ENCODE data around the gene ANKFN1.

ANKFN1 gene

DNA sequence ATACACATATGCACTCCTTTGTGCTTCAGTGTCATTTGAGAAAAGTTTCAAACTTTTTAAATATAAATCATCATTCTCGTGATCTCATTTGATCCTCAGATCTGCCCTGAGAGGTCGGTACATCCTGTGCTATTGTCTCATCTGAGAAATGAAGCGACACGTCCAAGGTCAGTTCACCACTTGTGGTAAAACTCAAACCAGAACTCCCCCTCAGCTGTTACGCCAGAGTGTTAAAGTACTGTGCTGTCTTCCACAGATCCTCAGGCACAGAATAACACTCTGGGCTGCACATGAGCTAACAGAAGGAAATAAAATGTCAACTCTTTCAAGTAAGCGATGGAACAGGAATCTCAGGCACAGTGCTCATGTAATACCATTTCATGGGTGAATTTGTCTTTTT is 31.4 kb downstream of the ANKFN1 start:
- no peak overlapping the region for H3K4me3 Mint-ChIP-seq
- H3K36me3 Mint-ChIP-seq (ENCODE audit: low read depth), result no peaks in the 10 kb centered on the region
- H3K9me3 Mint-ChIP-seq, result peaks cover 8% of the 10 kb centered on the region
- no peak overlapping the region for H3K27ac Mint-ChIP-seq
- H3K4me1 Mint-ChIP-seq (ENCODE audit: low read depth), result no peaks in the 10 kb centered on the region
- H3K27me3 Mint-ChIP-seq, result peaks cover 3% of the 10 kb centered on the region

DNA sequence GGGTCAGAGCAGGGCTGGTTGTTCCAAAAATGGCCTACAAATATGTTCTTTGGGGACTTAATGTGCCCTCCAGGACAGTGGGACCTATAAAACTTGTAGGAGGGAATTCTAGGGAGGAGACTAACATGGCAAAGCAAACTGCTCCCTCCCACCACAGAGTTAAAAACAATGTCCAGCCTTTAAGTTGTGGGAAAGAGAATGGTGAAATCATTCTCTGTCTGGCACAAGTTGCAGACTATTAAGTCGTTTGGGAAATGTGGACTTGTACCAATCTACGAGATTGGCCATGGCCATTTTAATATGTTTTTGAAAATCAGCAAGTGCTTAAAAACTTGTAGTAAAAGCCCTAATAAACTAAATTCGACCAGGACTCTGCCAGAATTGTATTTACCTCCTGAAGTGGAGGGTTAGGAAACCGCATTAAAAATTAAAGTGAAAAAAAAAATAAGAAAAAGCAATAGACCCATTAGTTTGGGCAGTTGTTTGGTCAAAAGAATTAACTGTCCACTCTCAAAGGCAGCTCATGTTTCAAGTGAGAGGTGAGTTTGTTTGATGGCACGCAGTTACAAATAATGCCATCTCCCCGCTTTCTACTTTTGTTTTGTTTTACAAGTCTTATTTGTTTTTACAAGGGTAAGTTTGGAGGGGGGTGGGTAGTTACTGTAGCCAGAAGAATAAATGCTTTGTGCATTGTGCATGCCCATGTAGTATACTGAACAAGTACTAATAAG is 32.4 kb downstream of the ANKFN1 start:
- H3K36me3 Mint-ChIP-seq (ENCODE audit: low read depth), result no peaks in the 10 kb centered on the region

DNA sequence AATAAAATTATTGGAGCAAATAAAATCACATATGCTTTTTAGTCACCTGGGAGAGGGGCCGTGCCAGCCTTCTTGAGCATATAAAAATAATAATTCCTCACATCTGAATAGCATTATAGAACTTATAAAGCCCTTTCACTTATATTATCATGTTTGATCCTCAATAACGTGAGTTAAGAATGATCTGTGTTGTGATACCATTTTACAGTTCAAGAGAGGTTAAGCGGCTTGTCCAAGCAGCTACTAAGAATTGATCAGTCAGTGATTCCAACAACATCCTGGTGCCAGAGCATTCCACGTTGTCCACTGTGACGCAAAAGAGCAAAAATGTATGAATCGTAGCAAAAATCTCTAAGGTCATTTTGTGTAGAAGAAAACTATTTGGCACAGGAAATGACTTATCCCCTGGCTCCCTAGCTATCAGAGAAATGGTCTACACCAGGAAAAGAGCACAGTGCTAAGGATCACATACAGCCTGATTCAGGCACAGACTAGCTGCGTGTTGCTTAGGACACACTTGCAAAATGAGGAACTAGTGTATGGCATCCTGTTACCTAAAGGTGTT is 33.0 kb downstream of the ANKFN1 start:
- peaks cover 8% of the 10 kb centered on the region for H3K9me3 Mint-ChIP-seq
- H3K27me3 Mint-ChIP-seq, result peaks cover 3% of the 10 kb centered on the region
- H3K4me1 Mint-ChIP-seq (ENCODE audit: low read depth), result no peaks in the 10 kb centered on the region
- no peak overlapping the region for H3K4me3 Mint-ChIP-seq
- no peaks in the 10 kb centered on the region for H3K36me3 Mint-ChIP-seq (ENCODE audit: low read depth)
- H3K27ac Mint-ChIP-seq, result no peak overlapping the region

More for the DNA sequence above, 32.4 kb downstream of the ANKFN1 start:
- Mint-ChIP-seq H3K27me3 (peaks cover 3% of the 10 kb centered on the region), H3K27ac (no peak overlapping the region), H3K4me1 (ENCODE audit: low read depth) (no peaks in the 10 kb centered on the region), H3K9me3 (peaks cover 8% of the 10 kb centered on the region), H3K4me3 (no peak overlapping the region)

DNA sequence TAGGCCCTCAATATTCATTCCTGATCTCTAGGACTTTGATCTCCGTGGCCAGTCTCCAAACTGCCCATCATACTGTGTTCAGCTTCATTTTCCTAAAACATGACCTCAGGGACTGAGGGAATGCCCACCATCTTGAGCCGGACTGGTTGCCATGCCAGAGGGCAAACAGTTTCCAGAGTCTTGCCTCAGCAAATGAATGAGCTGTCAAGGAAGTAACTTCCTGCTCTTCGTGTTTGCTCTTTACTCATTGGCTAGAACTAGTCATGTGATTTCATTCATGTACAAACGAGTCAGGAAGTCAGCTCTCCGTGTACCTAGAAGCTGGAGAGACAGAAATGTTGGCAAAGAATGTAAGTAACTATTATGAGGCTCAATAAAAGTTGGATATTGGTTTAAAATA is 50.2 kb downstream of the ANKFN1 start:
- no peak overlapping the region for H3K4me3 Mint-ChIP-seq
- no peaks in the 10 kb centered on the region for H3K36me3 Mint-ChIP-seq (ENCODE audit: low read depth)
- H3K27me3 Mint-ChIP-seq, result peaks cover 4% of the 10 kb centered on the region
- peaks cover 5% of the 10 kb centered on the region for H3K4me1 Mint-ChIP-seq (ENCODE audit: low read depth)
- H3K27ac Mint-ChIP-seq, result no peak overlapping the region
- H3K9me3 Mint-ChIP-seq, result peaks cover 5% of the 10 kb centered on the region

DNA sequence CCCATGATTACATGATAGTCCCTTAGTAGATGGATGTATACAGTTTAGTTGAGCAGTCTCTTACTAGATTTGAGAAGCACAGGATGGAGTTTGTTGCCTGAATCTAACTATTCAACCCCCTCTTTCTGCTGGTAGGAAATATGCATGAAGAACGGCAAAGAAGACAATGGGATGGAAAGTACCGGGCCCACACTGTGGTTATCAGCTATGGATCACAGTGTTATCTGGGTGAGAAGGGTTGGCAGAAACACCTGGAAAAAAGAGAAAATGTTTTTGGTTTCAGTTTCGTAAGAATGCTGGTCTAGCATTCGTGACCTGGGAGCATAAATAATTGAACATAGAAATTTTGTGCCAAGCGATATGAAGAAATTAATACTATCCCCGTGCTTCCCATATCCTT is 53.1 kb downstream of the ANKFN1 start:
- H3K36me3 Mint-ChIP-seq (ENCODE audit: low read depth), result no peaks in the 10 kb centered on the region
- no peak overlapping the region for H3K27ac Mint-ChIP-seq
- peaks cover 5% of the 10 kb centered on the region for H3K9me3 Mint-ChIP-seq
- H3K4me3 Mint-ChIP-seq, result no peak overlapping the region
- H3K27me3 Mint-ChIP-seq, result no peaks in the 10 kb centered on the region
- peaks cover 5% of the 10 kb centered on the region for H3K4me1 Mint-ChIP-seq (ENCODE audit: low read depth)

DNA sequence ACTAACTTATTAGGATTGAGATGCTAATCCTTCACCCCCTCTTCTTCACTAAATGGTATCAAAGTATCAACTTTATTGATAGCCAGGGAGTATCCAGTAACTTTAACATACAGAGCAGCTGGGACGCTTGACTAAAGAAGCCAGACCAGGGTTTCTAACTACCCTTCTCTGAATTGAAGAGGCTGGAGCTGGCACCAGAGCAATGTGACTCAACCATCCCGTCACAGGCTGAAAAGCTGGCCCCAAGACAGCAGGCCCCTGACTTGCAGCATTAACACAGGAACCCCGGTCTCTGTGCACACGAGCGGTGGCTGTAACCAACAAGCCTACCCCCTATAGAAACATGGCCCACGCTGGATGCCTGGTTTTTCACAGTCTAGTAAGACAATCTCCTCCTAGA is 59.8 kb downstream of the ANKFN1 start:
- Mint-ChIP-seq H3K4me1 (ENCODE audit: low read depth) (no peaks in the 10 kb centered on the region), H3K36me3 (ENCODE audit: low read depth) (no peaks in the 10 kb centered on the region), H3K4me3 (no peak overlapping the region), H3K27ac (no peak overlapping the region), H3K9me3 (no peaks in the 10 kb centered on the region), H3K27me3 (no peaks in the 10 kb centered on the region)

DNA sequence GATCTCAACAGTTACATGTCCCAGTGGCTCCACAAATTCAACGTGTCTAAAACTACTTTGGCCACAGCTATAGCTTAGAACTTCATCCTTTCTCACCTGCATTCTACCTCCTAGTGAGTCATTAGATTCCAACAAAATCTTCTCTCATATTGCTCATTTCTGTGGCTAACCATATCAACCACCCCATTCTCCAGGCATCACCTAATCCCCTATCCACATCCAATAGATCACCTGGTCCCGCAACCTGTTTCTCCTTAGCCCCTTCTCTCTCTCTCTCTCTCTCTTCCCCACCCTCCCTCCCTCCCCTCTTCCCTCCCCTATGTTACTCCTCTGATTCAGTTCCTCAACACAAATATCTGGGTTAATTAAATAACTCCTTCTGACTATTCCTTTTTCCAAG is 64.6 kb downstream of the ANKFN1 start:
- peaks cover 7% of the 10 kb centered on the region for H3K27me3 Mint-ChIP-seq
- no peaks in the 10 kb centered on the region for H3K36me3 Mint-ChIP-seq (ENCODE audit: low read depth)
- no peak overlapping the region for H3K27ac Mint-ChIP-seq
- no peaks in the 10 kb centered on the region for H3K9me3 Mint-ChIP-seq
- H3K4me3 Mint-ChIP-seq, result no peak overlapping the region
- H3K4me1 Mint-ChIP-seq (ENCODE audit: low read depth), result no peaks in the 10 kb centered on the region

DNA sequence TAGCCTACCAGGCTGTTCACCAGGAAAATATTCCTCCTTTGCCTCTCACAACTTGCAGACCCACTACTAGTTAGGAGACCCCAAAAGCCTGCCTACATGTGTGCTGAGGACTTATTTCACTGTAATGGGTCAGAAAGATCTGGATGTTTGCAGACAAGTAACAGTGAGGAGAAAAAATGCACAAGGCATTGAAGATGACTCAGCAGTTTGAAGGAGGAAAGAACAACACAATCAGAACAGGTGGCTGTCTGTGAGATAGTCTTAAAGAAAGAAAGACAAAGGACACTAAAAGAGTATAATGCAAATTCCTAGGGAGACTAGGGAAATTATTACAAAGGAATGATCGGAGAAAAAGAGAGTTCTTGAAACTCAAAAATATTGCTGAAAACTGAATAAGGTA is 69.0 kb downstream of the ANKFN1 start:
- H3K9me3 Mint-ChIP-seq, result no peaks in the 10 kb centered on the region
- no peaks in the 10 kb centered on the region for H3K36me3 Mint-ChIP-seq (ENCODE audit: low read depth)
- H3K4me1 Mint-ChIP-seq (ENCODE audit: low read depth), result no peaks in the 10 kb centered on the region

DNA sequence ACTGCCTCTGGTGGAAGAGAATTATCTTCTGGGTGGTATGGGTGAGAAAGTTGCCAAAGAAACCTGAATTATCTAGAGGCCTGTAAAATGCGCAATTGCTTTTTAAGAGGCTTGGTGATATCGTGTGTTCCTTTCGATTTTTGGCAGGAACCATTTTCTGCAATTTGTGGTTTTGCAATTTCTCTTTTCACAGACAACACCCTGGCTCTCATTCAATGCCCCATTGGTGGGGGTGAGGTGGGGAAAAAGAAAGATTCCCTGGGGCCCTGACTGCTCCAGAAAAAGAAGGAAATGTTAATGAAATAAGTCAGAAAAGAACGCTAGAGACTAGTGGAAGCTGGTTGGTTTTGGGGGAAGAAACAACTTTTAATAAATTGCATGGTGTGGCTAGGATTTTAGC is 77.4 kb downstream of the ANKFN1 start:
- H3K9me3 Mint-ChIP-seq, result no peaks in the 10 kb centered on the region
- no peak overlapping the region for H3K27ac Mint-ChIP-seq
- H3K27me3 Mint-ChIP-seq, result peaks cover 4% of the 10 kb centered on the region
- no peaks in the 10 kb centered on the region for H3K4me1 Mint-ChIP-seq (ENCODE audit: low read depth)
- no peaks in the 10 kb centered on the region for H3K36me3 Mint-ChIP-seq (ENCODE audit: low read depth)
- H3K4me3 Mint-ChIP-seq, result no peak overlapping the region

More for the DNA sequence above, 69.0 kb downstream of the ANKFN1 start:
- Mint-ChIP-seq H3K4me3 (no peak overlapping the region), H3K27me3 (peaks cover 7% of the 10 kb centered on the region), H3K27ac (no peak overlapping the region)

DNA sequence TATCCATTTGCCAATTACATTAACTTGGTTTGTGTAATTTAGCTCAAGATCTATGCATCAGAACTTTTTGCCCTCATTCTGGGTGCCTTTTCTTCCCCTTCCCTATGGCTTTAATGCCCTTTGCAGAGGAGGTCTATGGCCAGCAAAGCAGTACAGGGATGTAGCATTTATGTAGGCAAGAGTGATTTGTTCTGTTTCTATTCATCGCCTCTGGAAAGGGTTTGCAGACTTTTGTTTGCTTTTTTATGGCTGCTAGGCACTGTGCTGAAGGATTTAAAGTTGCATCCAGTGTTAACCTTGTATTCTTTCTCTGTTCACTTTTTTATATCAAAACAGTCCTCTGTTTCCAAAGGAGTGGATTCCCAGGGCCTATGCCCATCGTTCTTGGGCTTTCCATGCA is 78.0 kb downstream of the ANKFN1 start:
- no peak overlapping the region for H3K4me3 Mint-ChIP-seq
- H3K4me1 Mint-ChIP-seq (ENCODE audit: low read depth), result no peaks in the 10 kb centered on the region
- H3K27me3 Mint-ChIP-seq, result peaks cover 4% of the 10 kb centered on the region
- H3K27ac Mint-ChIP-seq, result no peak overlapping the region
- no peaks in the 10 kb centered on the region for H3K9me3 Mint-ChIP-seq
- no peaks in the 10 kb centered on the region for H3K36me3 Mint-ChIP-seq (ENCODE audit: low read depth)

DNA sequence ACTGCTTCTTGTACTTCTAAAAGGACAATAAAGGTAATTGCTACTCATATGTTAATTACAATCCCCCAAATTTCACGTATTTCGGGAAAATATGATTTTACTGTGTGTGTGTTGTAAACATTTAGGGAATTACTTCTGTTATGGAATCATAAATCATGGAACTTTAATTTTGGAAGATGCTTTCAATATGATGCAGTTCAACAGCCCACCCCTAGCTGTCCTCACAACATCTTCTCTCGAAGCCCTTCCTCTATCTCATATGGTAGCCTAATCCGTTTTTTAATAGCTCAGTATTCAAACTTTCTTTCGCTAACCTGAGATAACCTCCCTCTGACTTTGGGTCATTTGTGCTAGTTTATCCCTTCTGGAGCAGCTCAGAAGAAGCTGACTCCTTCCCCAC is 78.4 kb downstream of the ANKFN1 start:
- no peaks in the 10 kb centered on the region for H3K4me1 Mint-ChIP-seq (ENCODE audit: low read depth)
- peaks cover 4% of the 10 kb centered on the region for H3K27me3 Mint-ChIP-seq
- H3K4me3 Mint-ChIP-seq, result no peak overlapping the region
- no peaks in the 10 kb centered on the region for H3K9me3 Mint-ChIP-seq
- H3K27ac Mint-ChIP-seq, result no peak overlapping the region
- no peaks in the 10 kb centered on the region for H3K36me3 Mint-ChIP-seq (ENCODE audit: low read depth)

DNA sequence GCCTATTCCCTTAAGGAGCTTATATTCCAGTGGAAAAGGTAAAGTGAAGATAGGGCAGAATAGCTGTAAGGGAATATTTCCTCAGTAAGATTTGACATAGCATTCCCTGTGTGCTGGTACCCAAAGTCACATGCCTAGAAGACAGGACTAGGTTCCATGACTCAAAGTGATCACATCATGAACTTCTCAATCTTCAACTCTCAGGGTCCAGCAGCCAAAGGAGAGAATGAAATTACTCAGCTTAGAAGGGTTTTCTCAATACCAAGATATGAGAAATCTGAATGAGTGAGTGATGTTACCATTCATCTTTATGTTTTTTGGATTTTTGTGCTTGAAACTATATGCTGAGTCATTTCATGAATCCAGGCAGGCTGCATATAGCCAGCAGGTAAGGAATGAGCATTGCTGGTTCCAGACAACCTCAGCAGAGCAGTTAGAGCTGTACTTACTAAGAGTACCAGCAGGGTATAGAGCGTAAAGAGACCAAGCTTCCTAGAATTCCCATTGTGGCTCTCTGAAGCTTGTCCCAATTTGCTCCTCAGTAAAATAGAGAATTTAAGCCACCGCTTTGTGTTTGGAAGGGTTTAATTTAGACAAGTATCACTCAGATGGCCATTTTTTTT is 91.1 kb downstream of the ANKFN1 start:
- no peak overlapping the region for H3K4me3 Mint-ChIP-seq
- H3K27ac Mint-ChIP-seq, result no peak overlapping the region
- H3K4me1 Mint-ChIP-seq (ENCODE audit: low read depth), result no peaks in the 10 kb centered on the region
- H3K9me3 Mint-ChIP-seq, result no peaks in the 10 kb centered on the region
- peaks cover 3% of the 10 kb centered on the region for H3K27me3 Mint-ChIP-seq
- no peaks in the 10 kb centered on the region for H3K36me3 Mint-ChIP-seq (ENCODE audit: low read depth)

DNA sequence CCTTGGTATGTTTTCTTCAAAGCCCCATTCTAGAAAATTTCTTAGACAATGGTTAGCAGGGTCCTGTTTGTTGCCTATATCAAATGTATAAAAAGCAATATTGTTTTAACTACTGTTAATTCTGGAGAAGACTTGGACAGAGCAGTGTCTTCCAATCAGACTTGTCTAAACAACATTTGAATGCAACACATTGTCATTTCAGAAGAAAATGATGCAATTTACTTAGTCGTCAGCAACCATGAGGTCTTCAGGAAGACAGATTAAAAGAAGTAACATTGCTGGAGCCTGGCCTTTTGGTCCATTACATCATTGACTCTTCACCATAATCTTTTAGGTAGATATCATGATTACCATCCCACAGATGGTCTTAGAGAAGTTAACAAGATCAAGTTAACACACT is 94.5 kb downstream of the ANKFN1 start:
- H3K9me3 Mint-ChIP-seq, result no peaks in the 10 kb centered on the region
- H3K4me1 Mint-ChIP-seq (ENCODE audit: low read depth), result no peaks in the 10 kb centered on the region
- peaks cover 3% of the 10 kb centered on the region for H3K27me3 Mint-ChIP-seq
- no peak overlapping the region for H3K4me3 Mint-ChIP-seq
- H3K36me3 Mint-ChIP-seq (ENCODE audit: low read depth), result no peaks in the 10 kb centered on the region
- H3K27ac Mint-ChIP-seq, result no peak overlapping the region

DNA sequence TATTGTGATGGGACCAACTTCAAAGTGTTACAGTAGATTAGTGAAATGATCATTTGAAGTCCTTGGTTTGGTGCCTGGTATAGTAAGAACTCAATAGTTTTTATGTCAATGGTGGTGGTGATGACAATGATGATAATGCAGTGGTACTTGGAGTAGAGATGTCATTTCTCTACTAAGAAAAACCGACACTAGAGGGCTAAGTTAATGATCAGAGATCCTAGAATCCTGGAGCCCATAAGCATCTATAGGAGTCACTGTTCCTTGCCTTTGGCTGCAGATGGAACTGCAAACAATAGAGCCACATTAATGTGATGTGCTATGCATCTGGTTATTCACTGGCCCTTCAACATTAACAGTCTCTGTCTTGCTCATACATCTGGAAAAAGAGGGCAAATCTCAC is 103.8 kb downstream of the ANKFN1 start:
- Mint-ChIP-seq H3K36me3 (ENCODE audit: low read depth) (no peaks in the 10 kb centered on the region), H3K9me3 (no peaks in the 10 kb centered on the region), H3K27me3 (no peaks in the 10 kb centered on the region), H3K4me1 (ENCODE audit: low read depth) (no peaks in the 10 kb centered on the region), H3K4me3 (no peak overlapping the region), H3K27ac (no peak overlapping the region)

DNA sequence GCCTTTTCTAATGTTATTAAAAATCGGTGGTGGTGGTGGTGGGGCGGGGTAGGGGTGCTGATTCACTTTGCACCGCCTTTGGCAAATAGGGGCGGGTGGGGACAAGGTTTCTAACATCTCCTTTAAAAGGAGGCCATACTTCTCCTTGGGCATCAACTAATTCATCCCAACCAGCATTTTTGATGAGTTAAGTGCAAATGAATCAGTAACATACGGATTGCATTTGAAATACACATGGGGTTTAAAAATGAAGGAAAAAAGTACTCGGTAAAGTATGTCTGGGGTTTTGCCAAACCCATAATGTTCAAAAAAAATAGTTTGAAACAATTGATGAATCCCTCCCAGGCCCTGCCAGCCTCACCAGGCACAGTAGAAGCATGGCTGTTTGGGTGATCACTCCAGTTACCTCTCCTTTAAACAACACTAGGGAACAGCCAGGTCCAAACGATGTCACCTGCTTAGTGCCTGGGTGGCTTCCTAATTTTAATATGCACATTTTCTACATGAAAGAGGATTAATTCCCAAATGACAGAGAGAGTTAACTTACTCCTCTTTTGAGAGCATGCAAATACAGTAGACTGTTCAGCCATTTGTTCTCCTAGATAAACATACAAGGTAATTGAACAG is 107.2 kb downstream of the ANKFN1 start:
- H3K27me3 Mint-ChIP-seq, result no peaks in the 10 kb centered on the region

More for the DNA sequence above, 107.2 kb downstream of the ANKFN1 start:
- H3K27ac Mint-ChIP-seq, result no peak overlapping the region
- H3K4me3 Mint-ChIP-seq, result no peak overlapping the region
- H3K4me1 Mint-ChIP-seq (ENCODE audit: low read depth), result no peaks in the 10 kb centered on the region
- no peaks in the 10 kb centered on the region for H3K36me3 Mint-ChIP-seq (ENCODE audit: low read depth)
- no peaks in the 10 kb centered on the region for H3K9me3 Mint-ChIP-seq
